NOMO-1 treated with DMSO at 0.1 percent for 48 hours (cell line): ENCODE results near the gene RASGRP4.
"Not testable (repeated sequence)": the region's sequence is repeated elsewhere in the genome, so short reads cannot be mapped to it uniquely, and the experiment has no call there.

Experiments used
- DNase-seq: peaks from one replicate; lab custom pipeline; 2025; ENCODE audit not compliant: unreplicated experiment; lab: John Stamatoyannopoulos, UW

RASGRP4 gene

GRCh38 chr19:38425810-38426466 is at the start of gene RASGRP4:
RASGRP4 (minus strand) TSS chr19:38426219; CDS start chr19:38426091, 128 bp downstream.
- DNase-seq: peak; percentile 56

- no peak for DNase-seq
Observed at GRCh38 chr19:38475176-38475575, 49.2 kb upstream of the RASGRP4 start.

GRCh38 chr19:38473201-38473600 is 47.2 kb upstream of the RASGRP4 start:
- DNase-seq: no peak

GRCh38 chr19:38472725-38473124 is 46.7 kb upstream of the RASGRP4 start:
- not testable (repeated sequence) for DNase-seq

GRCh38 chr19:38470788-38471480 is 44.9 kb upstream of the RASGRP4 start:
- DNase-seq: no peak

GRCh38 chr19:38469151-38469550 is 43.1 kb upstream of the RASGRP4 start:
- no peak for DNase-seq

- DNase-seq: no peak
Observed at GRCh38 chr19:38467541-38468525, 41.8 kb upstream of the RASGRP4 start.

GRCh38 chr19:38466050-38466449 is 40.0 kb upstream of the RASGRP4 start:
- DNase-seq: no peak

GRCh38 chr19:38464421-38465082 is 38.5 kb upstream of the RASGRP4 start:
- no peak for DNase-seq

- no peak for DNase-seq
Observed at GRCh38 chr19:38463365-38463764, 37.3 kb upstream of the RASGRP4 start.

- DNase-seq: no peak
Observed at GRCh38 chr19:38458991-38459390, 33.0 kb upstream of the RASGRP4 start.

- no peak for DNase-seq
Observed at GRCh38 chr19:38457690-38458405, 31.8 kb upstream of the RASGRP4 start.

- no peak for DNase-seq
Observed at GRCh38 chr19:38457202-38457601, 31.2 kb upstream of the RASGRP4 start.

- DNase-seq: no peak
Observed at GRCh38 chr19:38455031-38455430, 29.0 kb upstream of the RASGRP4 start.

GRCh38 chr19:38453596-38453995 is 27.6 kb upstream of the RASGRP4 start:
- no peak for DNase-seq

- no peak for DNase-seq
Observed at GRCh38 chr19:38452430-38453366, 26.7 kb upstream of the RASGRP4 start.

GRCh38 chr19:38451629-38452028 is 25.6 kb upstream of the RASGRP4 start:
- DNase-seq: no peak

GRCh38 chr19:38451036-38451435 is 25.0 kb upstream of the RASGRP4 start:
- DNase-seq: no peak

- no peak for DNase-seq
Observed at GRCh38 chr19:38449518-38449917, 23.5 kb upstream of the RASGRP4 start.
